ENCODE data around the gene CRYBA2.

Gene CRYBA2

DNA sequence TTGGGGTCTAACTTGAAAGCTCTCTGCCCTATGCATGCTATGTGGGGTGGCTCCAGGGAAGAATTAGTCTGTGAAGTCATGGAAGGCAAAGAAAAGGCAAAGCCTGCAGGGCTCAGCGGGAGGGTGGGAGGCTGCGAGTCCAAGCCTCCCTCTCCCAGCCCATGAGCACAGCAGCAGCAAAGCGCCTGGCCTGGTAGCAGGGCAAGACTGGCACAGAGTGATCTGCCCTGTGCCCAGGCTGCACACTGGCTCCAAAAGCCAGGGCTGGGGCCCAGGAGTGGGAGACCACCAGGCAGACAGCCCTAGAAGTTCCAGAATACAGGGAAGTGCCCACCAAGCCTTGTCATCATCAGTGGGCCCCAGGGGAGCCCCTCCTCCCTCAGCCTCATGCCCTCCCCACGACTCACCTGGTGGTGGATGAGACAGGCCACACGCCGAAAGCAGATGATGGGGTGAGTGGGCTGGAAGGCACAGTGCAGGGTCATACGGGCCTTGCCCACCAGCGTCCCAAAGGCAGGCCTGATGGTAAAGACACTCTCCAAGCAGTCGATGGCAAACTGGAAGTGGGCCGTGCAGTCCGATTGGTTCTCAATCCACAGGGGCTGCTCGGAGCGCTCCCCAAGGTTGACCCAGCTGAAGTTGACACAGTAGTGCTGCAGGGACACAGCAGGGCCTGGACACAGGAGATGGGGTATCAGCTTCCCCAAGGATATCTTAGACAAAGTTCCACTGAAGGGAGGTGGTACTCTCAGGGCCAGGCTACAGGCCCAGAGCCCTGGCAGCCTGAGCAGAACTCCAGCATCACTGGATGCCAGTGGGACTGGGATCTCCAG lies 36.0 kb upstream of the CRYBA2 start:
- DNase-seq (ENCODE audit: low spot score): no peak
- TF ChIP-seq, protein P1, sequence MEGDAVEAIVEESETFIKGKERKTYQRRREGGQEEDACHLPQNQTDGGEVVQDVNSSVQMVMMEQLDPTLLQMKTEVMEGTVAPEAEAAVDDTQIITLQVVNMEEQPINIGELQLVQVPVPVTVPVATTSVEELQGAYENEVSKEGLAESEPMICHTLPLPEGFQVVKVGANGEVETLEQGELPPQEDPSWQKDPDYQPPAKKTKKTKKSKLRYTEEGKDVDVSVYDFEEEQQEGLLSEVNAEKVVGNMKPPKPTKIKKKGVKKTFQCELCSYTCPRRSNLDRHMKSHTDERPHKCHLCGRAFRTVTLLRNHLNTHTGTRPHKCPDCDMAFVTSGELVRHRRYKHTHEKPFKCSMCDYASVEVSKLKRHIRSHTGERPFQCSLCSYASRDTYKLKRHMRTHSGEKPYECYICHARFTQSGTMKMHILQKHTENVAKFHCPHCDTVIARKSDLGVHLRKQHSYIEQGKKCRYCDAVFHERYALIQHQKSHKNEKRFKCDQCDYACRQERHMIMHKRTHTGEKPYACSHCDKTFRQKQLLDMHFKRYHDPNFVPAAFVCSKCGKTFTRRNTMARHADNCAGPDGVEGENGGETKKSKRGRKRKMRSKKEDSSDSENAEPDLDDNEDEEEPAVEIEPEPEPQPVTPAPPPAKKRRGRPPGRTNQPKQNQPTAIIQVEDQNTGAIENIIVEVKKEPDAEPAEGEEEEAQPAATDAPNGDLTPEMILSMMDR (IDR thresholded peaks at IDR 0.05; ENCODE audit: extremely low read depth, missing control alignments): no peak

DNA sequence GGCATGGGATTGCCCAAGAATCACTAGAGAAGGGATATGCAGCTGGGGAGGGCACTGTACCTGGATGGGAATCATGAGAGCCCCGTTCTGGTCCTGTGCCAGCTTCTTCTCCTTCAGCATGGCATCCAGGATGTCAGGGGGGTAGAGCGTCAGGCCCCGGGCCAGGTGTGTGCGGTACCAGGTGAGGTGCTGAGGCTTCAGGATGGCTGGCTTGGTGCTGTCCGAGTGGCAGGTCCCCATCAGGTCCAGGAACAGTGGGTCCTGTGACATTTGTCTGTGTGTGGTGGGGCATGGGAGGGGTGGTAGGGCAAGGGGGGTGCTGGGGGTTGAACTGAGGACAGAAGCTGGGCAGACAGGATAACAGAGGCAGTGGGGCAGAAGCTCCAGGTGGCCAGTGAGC lies 34.9 kb upstream of the CRYBA2 start:
- no peak for DNase-seq (ENCODE audit: low spot score)
- TF ChIP-seq, protein P1 (IDR thresholded peaks at IDR 0.05; ENCODE audit: extremely low read depth, missing control alignments): no peak

- DNase-seq (ENCODE audit: low spot score): no peak
- TF ChIP-seq, protein P1 (IDR thresholded peaks at IDR 0.05; ENCODE audit: extremely low read depth, missing control alignments): no peak
Measured at GRCh38 chr2:219027511-219028055, 34.4 kb upstream of the CRYBA2 start.

GRCh38 chr2:219026946-219027345 lies 33.7 kb upstream of the CRYBA2 start:
- TF ChIP-seq, protein P1 (IDR thresholded peaks at IDR 0.05; ENCODE audit: extremely low read depth, missing control alignments): no peak
- DNase-seq (ENCODE audit: low spot score): no peak

GRCh38 chr2:219025637-219026585 lies 32.7 kb upstream of the CRYBA2 start:
- DNase-seq (ENCODE audit: low spot score): no peak
- TF ChIP-seq, protein P1 (IDR thresholded peaks at IDR 0.05; ENCODE audit: extremely low read depth, missing control alignments): no peak

DNA sequence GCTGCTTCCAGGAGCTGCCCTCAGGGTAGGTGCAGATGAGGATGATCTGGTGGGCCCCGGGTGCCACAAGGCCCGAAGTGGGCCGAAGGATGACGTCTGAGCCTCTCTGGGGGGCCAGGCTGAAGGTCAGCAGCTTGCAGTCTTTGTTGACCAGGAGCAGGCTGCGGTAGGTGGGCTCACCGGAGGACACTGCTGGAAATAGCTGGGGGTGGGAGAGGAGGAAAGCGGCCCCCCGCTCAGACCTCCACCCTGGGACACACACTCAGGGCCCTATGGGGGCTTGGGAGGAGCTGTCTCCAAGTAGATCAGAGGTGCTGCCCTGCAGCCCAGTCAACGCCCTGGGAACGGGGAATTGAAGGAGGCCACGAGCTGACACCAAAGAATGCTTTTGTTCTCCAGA lies 30.8 kb upstream of the CRYBA2 start:
- no peak for DNase-seq (ENCODE audit: low spot score)
- TF ChIP-seq, protein P1 (IDR thresholded peaks at IDR 0.05; ENCODE audit: extremely low read depth, missing control alignments): no peak

All from GM20000 (cell line).